Measurements from ENCODE around the gene OR6C1. TPM values are rescaled to one million over a fixed set of nuclear protein-coding genes. Genes with fewer than 3 reads are reported as not detected.
"Not testable (repeated sequence)": the region's sequence is repeated elsewhere in the genome, so short reads cannot be mapped to it uniquely, and the experiment has no call there.

The OR6C1 gene
- total RNA-seq (not detected), polyA plus RNA-seq (not detected), total RNA-seq (0 reads per million in 6 experiments)

DNA sequence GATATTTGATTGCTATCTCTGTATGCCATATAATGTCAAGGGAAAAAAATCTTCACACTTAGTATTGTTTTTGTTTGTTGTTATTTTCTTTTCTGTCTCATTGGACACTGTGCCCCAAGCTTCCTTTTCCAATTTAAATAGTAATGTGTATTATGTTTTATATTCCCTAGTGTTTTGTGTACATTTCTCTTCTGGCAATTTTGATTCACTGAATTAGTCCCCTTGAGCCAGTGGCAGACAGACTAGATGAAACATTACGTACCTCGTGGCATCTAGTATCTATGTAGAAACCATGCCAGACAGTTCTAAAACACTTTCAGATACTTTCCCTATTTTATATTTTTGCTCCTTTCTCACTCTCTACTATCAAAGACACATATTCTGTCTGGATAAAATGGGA lies at the start of gene OR6C1:
OR6C1 (plus strand) TSS at position 301 of the 400 bp plus-strand sequence. CDS start 6,257 bp downstream, outside the sequence.
- peaks cover 0 to 7% (median under 1%) of the 10 kb centered on the region in 9 donors for H3K9me3 Mint-ChIP-seq
- no peak for ATAC-seq
- peaks cover 0 to under 1% (median 0%) of the 10 kb centered on the region in 3 donors for H3K36me3 Mint-ChIP-seq
- peaks cover 9 to 48% (median 12%) of the 10 kb centered on the region in 5 donors for H3K27me3 Mint-ChIP-seq
- POLR2A ChIA-PET: no interaction called here
- no peak for DNase-seq
- H3K4me3 Mint-ChIP-seq: no peak within 1 kb of the TSS
- no peaks in the 10 kb centered on the region for H3K4me1 Mint-ChIP-seq
- H3K27ac Mint-ChIP-seq: no peak within 1 kb of the TSS

DNA sequence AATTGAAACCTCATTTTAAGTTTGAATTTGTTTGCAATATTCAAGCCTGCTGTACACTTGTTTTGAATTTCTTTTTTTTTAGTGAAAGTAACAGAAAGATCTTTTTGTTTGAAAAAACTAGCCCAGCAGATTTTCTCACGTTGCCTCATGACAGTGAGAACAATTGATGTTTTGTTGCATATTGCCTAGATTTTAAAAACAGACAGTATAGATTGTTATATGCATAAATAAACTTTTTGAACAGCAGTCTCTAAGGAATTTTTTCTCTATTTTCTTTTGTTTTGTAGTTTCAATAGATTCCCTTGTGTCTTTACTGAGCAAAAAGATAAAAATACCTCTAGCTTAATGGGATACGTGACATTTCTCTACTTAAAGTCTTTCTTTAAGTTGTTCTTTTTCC lies 33.2 kb upstream of the OR6C1 start:
- no peak for DNase-seq

GRCh38 chr12:55289999-55290398 lies 24.1 kb upstream of the OR6C1 start:
- POLR2A ChIA-PET: no interaction called here
- Mint-ChIP-seq H3K4me3 (no peak overlapping the region), H3K27me3 (peaks cover 15 to 57% (median 22%) of the 10 kb centered on the region in 5 donors), H3K36me3 (no peaks in the 10 kb centered on the region), H3K27ac (no peak overlapping the region), H3K4me1 (no peaks in the 10 kb centered on the region), H3K9me3 (no peaks in the 10 kb centered on the region)
- no peak for DNase-seq
- ATAC-seq: no peak

More for the DNA sequence above, 33.2 kb upstream of the OR6C1 start:
- peaks cover 16 to 26% (median 21%) of the 10 kb centered on the region in 5 donors for H3K27me3 Mint-ChIP-seq
- ATAC-seq: no peak
- peaks cover 0 to 6% (median 2%) of the 10 kb centered on the region in 9 donors for H3K9me3 Mint-ChIP-seq
- no peaks in the 10 kb centered on the region for H3K4me1 Mint-ChIP-seq
- H3K27ac Mint-ChIP-seq: no peak overlapping the region
- POLR2A ChIA-PET: no interaction called here
- no peak overlapping the region for H3K4me3 Mint-ChIP-seq
- H3K36me3 Mint-ChIP-seq: no peaks in the 10 kb centered on the region

GRCh38 chr12:55296469-55296868 lies 17.7 kb upstream of the OR6C1 start, which contains the start of gene OR6C6:
OR6C6 (minus strand) TSS chr12:55296569; CDS start chr12:55295232, 1,337 bp downstream.
- DNase-seq (no peak), ATAC-seq (no peak)
- POLR2A ChIA-PET: no interaction called here
- Mint-ChIP-seq H3K36me3 (peaks cover 0 to 7% (median 0%) of the 10 kb centered on the region in 3 donors), H3K9me3 (peaks cover 0 to 12% (median 0%) of the 10 kb centered on the region in 9 donors), H3K4me1 (no peaks in the 10 kb centered on the region), H3K27me3 (peaks cover 21 to 60% (median 28%) of the 10 kb centered on the region in 5 donors), H3K4me3 (no peak within 1 kb of the TSS), H3K27ac (no peak within 1 kb of the TSS)

DNA sequence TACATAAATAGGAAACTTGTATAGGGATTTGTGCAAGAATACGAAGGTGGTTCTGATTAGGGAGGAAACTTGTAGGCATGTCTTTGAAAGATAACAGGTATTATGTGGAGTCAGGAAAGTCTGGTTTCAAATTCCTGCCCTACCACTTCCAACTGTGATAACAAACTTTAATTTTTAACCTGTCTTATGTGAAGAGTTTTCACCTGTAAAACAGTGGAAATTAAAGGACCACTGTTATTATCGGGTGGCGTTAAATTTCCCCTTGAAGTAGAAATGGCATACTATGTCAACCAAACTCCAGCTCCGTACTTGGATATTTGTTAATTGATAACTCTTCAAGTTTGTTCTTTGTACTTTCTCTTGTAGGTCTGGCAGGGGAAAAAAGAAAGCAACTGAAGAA lies 6.1 kb downstream of the OR6C1 start:
- Mint-ChIP-seq H3K36me3 (peaks cover 0 to 4% (median 0%) of the 10 kb centered on the region in 3 donors), H3K9me3 (peaks cover 0 to 20% (median 7%) of the 10 kb centered on the region in 9 donors), H3K4me1 (no peaks in the 10 kb centered on the region), H3K27ac (no peak overlapping the region), H3K4me3 (no peak overlapping the region), H3K27me3 (peaks cover 10 to 51% (median 21%) of the 10 kb centered on the region in 5 donors)
- POLR2A ChIA-PET: no interaction called here
- ATAC-seq: no peak
- no peak for DNase-seq

DNA sequence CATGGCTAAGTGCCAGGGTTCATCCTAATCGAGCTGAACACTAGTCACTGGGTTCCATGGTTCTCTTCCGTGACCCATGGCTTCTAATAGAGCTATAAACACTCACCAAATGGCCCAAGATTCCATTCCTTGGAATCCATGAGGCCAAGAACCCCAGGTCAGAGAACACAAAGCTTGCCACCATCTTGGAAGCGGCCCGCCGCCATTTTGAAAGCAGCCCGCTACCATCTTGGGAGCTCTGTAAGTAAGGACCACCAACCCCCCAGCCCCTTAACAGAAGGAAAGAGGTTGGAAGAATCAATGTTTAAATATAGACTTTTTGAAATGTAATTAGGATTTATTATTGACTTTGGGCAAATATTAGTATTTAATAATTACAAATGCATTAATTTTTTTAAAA lies 11.7 kb downstream of the OR6C1 start:
- H3K4me3 Mint-ChIP-seq, H3K9me3 Mint-ChIP-seq, DNase-seq, H3K36me3 Mint-ChIP-seq, POLR2A ChIA-PET, ATAC-seq, H3K4me1 Mint-ChIP-seq, H3K27ac Mint-ChIP-seq: not testable (repeated sequence)
- H3K27me3 Mint-ChIP-seq: peaks cover 8 to 32% (median 24%) of the 10 kb centered on the region in 5 donors

- H3K4me1 Mint-ChIP-seq: no peaks in the 10 kb centered on the region
- no peak for ATAC-seq
- POLR2A ChIA-PET: no interaction called here
Measured at GRCh38 chr12:55330446-55330845, 16.3 kb downstream of the OR6C1 start, which contains the start of gene OR6C3. OR6C3 (plus strand) TSS chr12:55330746; CDS start chr12:55331701, 955 bp downstream.

GRCh38 chr12:55336002-55336401 lies 21.9 kb downstream of the OR6C1 start:
- POLR2A ChIA-PET: no interaction called here
- Mint-ChIP-seq H3K9me3 (no peaks in the 10 kb centered on the region), H3K27me3 (peaks cover 0 to 44% (median 25%) of the 10 kb centered on the region in 5 donors), H3K4me3 (no peak overlapping the region), H3K36me3 (no peaks in the 10 kb centered on the region), H3K4me1 (no peaks in the 10 kb centered on the region), H3K27ac (no peak overlapping the region)
- DNase-seq (no peak), ATAC-seq (no peak)

More at GRCh38 chr12:55330446-55330845, 16.3 kb downstream of the OR6C1 start, which contains the start of gene OR6C3:
- Mint-ChIP-seq H3K27me3 (peaks cover 4 to 24% (median 20%) of the 10 kb centered on the region in 5 donors), H3K9me3 (peaks cover 0 to 2% (median 0%) of the 10 kb centered on the region in 9 donors), H3K27ac (no peak within 1 kb of the TSS), H3K36me3 (no peaks in the 10 kb centered on the region), H3K4me3 (no peak within 1 kb of the TSS)
- DNase-seq: no peak

DNA sequence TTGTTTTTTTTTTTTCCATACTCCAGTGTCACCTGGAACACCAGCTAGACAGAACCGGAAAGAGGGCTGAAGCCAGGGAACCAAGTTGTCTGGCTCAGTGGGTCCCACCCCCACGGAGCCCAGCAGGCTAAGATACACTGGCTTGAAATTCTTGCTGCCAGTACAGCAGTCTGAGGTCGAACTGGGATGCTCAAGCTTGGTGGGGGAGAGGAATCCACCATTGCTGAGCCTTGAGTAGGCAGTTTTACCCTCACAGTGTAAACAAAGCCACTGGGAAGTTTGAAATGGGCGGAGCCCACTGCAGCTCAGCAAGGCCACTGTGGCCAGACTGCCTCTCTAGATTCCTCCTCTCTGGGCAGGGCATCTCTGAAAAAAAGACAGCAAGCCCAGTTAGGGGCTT lies 41.2 kb downstream of the OR6C1 start:
- DNase-seq, H3K27ac Mint-ChIP-seq, H3K4me1 Mint-ChIP-seq, POLR2A ChIA-PET, ATAC-seq, H3K4me3 Mint-ChIP-seq, H3K36me3 Mint-ChIP-seq: not testable (repeated sequence)
- Mint-ChIP-seq H3K27me3 (peaks cover 12 to 49% (median 30%) of the 10 kb centered on the region in 5 donors), H3K9me3 (peaks cover 0 to 14% (median 8%) of the 10 kb centered on the region in 9 donors)

DNA sequence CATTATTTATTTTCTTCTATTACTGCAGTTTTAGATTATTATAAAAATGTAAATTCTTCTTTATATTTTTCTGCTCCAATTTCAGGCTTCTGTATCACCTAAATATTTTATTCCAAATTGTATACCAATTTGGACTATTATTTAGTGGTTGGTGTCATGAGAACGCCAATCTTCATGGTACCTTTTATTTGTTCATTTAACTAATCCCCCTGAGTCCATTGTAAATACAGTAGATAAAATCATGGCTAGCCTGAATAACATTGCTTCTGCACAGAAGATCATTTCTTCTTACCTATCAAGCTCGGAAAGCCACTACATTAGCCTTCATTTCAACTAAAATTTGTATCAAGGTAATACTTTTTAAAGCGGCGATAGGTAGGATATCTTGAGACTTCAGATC lies 48.5 kb downstream of the OR6C1 start, which contains the start of gene OR6C75:
OR6C75 (plus strand) TSS at position 301 of the 400 bp plus-strand sequence. CDS start 2,136 bp downstream, outside the sequence.
- no peak within 1 kb of the TSS for H3K4me3 Mint-ChIP-seq
- POLR2A ChIA-PET: no interaction called here
- no peak within 1 kb of the TSS for H3K27ac Mint-ChIP-seq
- no peak for ATAC-seq
- H3K4me1 Mint-ChIP-seq: no peaks in the 10 kb centered on the region
- H3K36me3 Mint-ChIP-seq: no peaks in the 10 kb centered on the region
- peaks cover 0 to 5% (median 0%) of the 10 kb centered on the region in 9 donors for H3K9me3 Mint-ChIP-seq
- no peak for DNase-seq
- peaks cover 15 to 46% (median 27%) of the 10 kb centered on the region in 5 donors for H3K27me3 Mint-ChIP-seq

DNA sequence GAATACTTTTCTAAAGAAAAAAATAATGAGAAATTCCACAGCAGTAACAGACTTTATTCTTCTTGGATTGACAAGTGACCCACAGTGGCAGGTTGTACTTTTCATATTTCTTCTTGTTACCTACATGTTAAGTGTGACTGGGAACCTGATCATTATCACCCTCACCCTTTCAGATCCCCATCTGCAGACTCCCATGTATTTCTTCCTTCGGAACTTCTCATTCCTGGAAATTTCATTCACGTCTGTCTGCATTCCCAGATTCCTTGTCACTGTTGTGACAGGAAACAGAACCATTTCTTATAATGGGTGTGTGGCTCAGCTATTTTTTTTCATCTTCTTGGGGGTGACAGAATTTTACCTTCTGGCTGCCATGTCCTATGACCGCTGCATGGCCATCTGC lies 50.9 kb downstream of the OR6C1 start:
- no peak for ATAC-seq
- Mint-ChIP-seq H3K4me3 (no peak overlapping the region), H3K27me3 (peaks cover 15 to 33% (median 20%) of the 10 kb centered on the region in 5 donors), H3K9me3 (no peaks in the 10 kb centered on the region), H3K27ac (no peak overlapping the region), H3K4me1 (no peaks in the 10 kb centered on the region), H3K36me3 (no peaks in the 10 kb centered on the region)
- no peak for DNase-seq
- POLR2A ChIA-PET: no interaction called here
